GM11168 (cell line): Measurements from ENCODE around the gene CHST12.
"Not testable (repeated sequence)": the region's sequence is repeated elsewhere in the genome, so short reads cannot be mapped to it uniquely, and the experiment has no call there.

Experiments
- in situ Hi-C: fragments of 300-500 bp; cut with MboI; formaldehyde crosslinking; loops from one replicate; pipeline ENCODE4 v1.12.0; 2022; ENCODE audit warnings: low sequenced_read_pairs; ENCODE audit not compliant: unreplicated experiment

CHST12 gene

GRCh38 chr7:2376351-2377154 is 26.9 kb upstream of the CHST12 start:
- in situ Hi-C loops, result no loop called here

GRCh38 chr7:2377492-2377891 is 25.9 kb upstream of the CHST12 start:
- in situ Hi-C loops, result not testable (repeated sequence)

GRCh38 chr7:2378125-2378524 is 25.3 kb upstream of the CHST12 start:
- in situ Hi-C loops, result not testable (repeated sequence)

- in situ Hi-C loops, result no loop called here
These were observed 24.2 kb upstream of the CHST12 start for GRCh38 chr7:2379161-2379560.

- in situ Hi-C loops, result no loop called here
These were observed 23.5 kb upstream of the CHST12 start for GRCh38 chr7:2379821-2380450.

GRCh38 chr7:2380461-2380860 is 22.9 kb upstream of the CHST12 start:
- in situ Hi-C loops, result no loop called here

- in situ Hi-C loops, result no loop called here
These were observed 22.2 kb upstream of the CHST12 start for GRCh38 chr7:2381227-2381626.

GRCh38 chr7:2381881-2382509 is 21.4 kb upstream of the CHST12 start:
- in situ Hi-C loops, result no loop called here

- in situ Hi-C loops, result no loop called here
These were observed 19.7 kb upstream of the CHST12 start for GRCh38 chr7:2383543-2384274.

- in situ Hi-C loops, result no loop called here
These were observed 18.8 kb upstream of the CHST12 start for GRCh38 chr7:2384354-2385243.

- in situ Hi-C loops, result not testable (repeated sequence)
These were observed 17.3 kb upstream of the CHST12 start for GRCh38 chr7:2386122-2386521.

- in situ Hi-C loops, result no loop called here
These were observed 16.3 kb upstream of the CHST12 start for GRCh38 chr7:2386964-2387669.

GRCh38 chr7:2387897-2388636 is 15.3 kb upstream of the CHST12 start:
- in situ Hi-C loops, result no loop called here

GRCh38 chr7:2388637-2388954 is 14.8 kb upstream of the CHST12 start:
- in situ Hi-C loops, result no loop called here

GRCh38 chr7:2390020-2390816 is 13.2 kb upstream of the CHST12 start:
- in situ Hi-C loops, result not testable (repeated sequence)

GRCh38 chr7:2393706-2394105 is 9.7 kb upstream of the CHST12 start:
- in situ Hi-C loops, result no loop called here

GRCh38 chr7:2394566-2395082 is 8.8 kb upstream of the CHST12 start:
- in situ Hi-C loops, result no loop called here

GRCh38 chr7:2398506-2398905 is 4.9 kb upstream of the CHST12 start:
- in situ Hi-C loops, result no loop called here
